Medulla oblongata (tissue), 1 donor: ENCODE measurements around the gene TK1.

Source experiments
- DNase-seq: peaks from one replicate; pipeline ENCODE4 v3.0.0-alpha.2; 2015; ENCODE audit errors: extremely low spot score

The TK1 gene, protein sequence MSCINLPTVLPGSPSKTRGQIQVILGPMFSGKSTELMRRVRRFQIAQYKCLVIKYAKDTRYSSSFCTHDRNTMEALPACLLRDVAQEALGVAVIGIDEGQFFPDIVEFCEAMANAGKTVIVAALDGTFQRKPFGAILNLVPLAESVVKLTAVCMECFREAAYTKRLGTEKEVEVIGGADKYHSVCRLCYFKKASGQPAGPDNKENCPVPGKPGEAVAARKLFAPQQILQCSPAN

DNA sequence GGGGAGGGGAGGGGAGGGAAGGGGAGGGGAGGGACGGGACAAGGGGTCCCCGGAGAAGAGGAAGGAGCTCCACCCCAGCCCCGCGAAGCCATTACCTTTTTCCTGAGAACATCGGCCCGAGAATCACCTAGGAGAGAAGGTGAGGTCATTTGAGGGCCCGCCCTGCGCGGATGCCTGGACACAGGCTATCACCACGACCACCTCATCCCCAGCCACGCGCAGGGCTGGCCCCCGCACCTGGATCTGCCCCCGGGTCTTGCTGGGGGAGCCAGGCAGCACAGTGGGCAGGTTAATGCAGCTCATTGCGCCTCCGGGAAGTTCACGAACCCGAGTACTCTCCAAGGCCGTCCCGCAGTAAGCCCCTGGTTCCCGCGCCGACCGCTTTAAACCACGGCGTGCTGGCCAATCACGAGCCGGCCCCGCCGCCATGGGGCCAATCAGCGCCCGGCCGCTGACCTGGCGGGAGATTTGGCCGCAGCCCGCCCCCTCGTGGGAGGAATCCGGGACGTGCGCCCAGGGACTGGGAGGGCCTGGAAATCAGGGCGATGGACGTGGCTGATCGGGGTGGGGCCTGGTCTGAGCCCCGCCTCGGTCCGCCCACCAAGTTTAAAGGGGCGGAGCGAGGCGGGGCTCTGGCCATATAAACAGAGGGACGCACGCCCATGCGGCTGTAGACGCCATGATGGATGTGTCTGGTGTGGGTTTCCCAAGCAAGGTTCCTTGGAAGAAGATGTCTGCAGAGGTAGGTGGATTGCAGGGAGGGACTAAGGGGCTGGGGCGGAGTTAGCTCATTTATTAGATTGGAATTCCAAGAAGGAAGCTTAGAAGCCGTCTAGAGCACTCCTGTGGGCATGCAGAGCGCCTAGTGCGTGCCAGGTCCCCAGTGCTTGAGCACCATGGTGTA is at the start of gene TK1, which contains the start of gene AFMID:
TSS of gene TK1 (minus strand) at position 361 of the 904 bp plus-strand sequence. CDS start at position 303, 58 bp downstream.
TSS of gene AFMID (plus strand) at position 671 of the 904 bp plus-strand sequence. CDS start at position 680, 9 bp downstream.
- DNase-seq, result peak; percentile 97

DNA sequence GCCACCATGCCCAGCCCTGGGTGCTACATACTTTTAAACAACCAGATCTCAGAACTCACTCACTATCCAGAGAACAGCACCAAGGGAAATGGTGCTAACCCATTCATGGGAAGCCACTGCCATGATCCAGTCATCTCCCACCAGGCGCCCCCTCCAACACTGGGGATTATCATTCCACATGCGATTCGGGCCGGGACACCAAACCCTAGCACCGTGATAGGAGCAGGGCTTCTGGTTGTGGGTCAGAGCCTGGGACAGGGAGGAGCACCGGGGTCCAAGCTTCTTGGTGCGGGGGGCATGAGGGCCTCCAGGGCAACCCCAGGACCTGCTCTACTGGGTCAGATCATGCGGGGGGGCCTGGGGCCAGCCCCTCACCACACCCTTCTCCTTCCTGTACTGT is 49.0 kb upstream of the TK1 start:
- no peak for DNase-seq

DNA sequence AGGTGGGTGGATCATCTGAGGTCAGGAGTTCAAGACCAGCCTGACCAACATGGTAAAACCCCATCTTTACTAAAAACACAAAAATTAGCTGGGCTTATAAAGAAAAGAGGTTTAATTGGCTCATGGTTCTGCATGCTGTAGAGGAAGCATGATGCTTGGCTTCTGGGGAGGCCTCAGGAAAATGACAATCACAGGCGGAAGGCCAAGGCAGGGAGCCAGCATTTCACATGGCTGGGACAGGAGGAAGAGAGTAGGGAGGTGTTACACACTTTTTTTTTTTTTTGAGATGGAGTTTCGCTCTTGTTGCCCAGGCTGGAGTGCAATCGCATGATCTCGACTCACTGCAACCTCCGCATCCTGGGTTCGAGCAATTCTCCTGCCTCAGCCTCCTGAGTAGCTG is 48.2 kb upstream of the TK1 start:
- DNase-seq, result peak; percentile 79

DNA sequence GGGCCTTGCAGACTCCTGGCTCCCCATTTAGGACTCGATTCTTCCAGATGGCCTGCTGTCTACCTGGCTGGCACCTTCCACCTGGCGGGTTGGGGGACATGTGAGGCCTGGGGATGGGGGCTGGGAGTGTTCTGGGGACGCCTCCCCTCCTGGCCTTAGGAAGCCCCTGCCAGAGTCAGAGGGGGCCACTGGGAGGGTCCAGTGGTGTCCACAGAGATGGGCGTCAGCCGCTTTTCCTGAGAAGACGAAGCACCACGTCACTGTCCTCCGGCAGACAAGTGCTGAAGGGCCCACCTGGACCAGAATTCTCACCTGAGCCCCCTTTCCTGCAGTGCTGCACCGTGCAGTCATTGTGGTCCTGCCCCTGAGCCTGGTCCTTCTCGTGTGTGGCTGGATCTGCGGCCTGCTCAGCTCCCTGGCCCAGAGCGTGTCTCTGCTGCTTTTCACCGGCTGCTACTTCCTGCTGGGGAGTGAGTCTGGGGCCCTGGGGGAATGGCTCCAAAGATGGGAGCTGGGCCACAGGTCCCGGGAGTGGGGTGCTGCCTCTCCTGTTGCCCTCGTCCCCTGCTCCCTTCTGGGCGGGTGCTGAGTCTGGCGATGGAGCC is 47.5 kb upstream of the TK1 start:
- no peak for DNase-seq

DNA sequence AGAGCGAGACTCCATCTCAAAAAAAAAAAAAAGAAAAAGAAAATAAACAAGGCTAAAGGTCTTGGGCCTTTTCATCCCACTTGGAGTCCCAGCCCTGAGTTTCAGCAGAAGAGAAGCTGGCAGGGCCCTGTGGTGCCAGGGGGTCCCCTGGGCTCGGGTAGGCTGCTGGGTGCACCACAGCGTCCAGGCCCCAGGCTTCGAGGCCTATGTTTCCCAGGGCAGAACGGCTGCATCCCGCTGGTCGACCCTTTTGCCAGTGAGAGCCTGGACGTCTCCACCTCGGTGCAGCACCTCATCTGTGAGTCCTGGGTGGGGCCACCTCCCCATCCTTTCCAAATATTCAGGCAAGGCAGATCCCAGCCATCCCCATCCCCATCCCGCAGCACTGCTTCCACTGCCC is 46.8 kb upstream of the TK1 start:
- no peak for DNase-seq

DNA sequence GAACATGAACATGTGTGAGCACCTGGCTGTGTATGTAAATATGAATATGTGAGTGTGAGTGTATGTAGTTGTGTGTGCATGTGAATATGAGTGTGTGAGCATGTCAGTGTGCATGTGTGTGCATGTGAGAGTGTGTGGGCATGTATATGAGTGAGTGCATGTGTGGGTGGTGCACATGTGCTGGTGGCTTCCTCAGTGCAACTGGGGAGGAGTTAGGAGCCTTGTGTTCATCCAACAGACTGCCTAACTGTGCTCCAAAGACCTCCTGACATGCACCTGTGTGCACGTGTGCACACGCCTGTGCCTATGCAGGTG is 46.0 kb upstream of the TK1 start:
- no peak for DNase-seq

DNA sequence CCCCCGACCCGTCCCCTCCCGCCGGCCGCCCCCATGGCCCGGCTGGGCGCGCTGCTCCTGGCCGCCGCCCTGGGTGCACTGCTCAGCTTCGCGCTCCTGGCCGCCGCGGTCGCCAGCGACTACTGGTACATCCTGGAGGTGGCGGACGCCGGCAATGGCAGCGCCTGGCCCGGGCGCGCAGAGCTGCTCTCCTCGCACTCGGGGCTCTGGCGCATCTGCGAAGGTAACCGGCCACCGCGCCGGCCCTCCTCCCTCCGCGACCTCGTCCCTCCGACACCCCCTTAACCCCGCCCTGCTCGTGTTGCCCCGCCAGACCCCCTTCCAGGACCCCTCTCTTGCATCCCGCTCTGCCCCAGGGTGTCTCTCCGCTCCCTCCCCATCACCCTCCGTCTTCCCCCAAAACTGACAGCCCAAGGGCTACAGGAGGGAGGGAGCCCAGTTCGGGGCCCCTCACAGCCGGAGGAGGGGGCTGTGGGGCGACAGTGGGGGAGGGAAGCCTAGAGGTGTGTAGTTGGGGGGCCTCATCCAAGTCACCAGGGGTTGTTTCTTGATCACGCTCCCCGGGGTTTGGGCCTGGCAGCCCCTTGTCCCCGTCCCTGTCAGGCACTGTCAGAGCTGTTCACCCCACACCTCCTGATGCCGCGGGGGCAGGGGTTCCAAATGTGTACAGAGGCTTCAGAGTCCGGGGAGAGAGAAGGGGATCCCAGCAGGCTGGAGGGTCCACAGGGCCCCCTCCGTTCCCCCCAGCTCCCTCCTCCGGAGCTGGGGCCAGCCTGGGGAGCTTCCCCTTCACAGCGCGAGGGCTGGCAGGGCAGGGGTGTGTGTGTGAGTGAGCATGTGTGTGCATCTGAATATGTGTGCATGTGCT is 45.4 kb upstream of the TK1 start:
- no peak for DNase-seq

DNA sequence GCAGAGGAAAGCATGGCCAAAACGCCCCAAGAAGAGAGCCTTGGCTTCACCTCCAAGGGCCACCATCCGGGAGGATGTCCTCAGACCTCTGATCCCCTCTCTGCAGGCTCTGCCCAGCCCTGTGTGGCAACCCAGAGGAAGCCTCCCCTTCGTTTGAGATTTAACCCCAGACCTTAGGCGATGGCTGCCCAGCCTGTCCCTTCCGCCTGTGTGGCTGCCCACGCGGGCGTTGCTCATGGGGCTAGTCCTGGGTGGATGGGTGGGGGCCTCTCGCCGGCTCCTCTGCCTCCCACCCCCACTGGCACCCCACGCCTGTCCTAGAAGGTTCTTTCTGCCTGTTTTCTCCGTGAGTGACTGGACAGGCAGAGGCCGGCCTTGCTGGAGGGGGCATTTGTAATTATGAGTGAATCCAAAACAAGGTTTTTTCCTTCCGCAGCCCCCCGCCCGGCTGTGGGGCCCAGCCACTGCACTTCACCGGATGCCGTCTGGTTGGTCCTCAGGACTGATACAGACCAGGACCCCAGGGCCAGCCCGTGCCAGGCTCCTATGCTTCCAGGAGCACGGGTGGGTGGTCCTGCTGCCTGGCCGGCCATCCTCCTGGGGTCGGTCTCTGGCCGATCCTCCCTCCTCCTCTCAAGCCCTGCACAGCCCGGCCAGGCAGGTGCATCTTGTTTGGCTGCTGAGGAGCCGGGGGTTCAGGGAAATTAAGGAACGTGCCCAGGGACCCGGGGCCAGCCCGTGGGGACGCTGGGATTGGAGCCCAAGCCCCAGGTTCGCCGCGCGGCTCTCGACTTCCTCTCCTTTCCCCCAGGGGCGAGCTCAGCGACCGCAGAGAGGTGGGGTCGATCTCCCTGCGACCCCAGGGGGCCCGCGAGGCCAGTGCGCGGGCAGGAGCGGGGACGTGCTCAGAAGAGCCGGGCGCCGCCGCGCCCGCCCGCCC is 44.4 kb upstream of the TK1 start, which contains the start of gene TMEM235:
TSS of gene TMEM235 (plus strand) at position 636 of the 940 bp plus-strand sequence. CDS start 393 bp downstream, outside the sequence.
- no peak for DNase-seq

DNA sequence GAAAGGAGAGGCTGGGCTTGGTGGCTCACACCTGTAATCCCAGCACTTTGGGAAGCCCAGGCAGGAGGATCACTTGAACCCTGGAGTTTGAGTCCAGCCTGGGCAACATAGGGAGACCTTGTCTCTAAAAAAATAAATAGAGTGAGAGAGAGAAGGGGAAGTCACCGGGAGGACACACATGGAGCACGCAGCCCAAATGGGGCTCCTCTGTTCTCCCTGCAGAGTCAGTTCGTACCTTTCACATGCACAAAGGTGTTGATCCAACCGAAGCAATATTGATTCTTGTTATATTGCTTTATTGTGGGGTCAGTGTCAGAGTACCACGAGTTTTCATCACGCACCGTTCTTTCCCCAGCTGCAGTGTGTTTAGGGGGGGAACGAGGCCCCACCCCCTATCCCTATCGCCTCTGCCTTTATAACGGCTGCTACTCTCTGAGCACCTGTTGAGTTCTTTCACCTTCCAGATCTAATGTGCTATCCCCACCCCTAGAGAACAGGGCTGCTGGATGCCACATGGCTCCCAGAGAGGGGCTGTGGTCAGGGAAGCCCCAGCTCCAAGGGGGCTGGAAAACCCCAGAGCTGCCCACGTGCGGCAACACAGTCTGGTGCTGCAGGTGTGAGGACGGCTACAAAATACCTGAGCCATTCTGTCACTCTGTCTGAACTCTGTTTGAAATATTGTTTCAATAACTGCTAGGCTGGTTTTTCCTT is 43.6 kb upstream of the TK1 start:
- DNase-seq, result no peak

DNA sequence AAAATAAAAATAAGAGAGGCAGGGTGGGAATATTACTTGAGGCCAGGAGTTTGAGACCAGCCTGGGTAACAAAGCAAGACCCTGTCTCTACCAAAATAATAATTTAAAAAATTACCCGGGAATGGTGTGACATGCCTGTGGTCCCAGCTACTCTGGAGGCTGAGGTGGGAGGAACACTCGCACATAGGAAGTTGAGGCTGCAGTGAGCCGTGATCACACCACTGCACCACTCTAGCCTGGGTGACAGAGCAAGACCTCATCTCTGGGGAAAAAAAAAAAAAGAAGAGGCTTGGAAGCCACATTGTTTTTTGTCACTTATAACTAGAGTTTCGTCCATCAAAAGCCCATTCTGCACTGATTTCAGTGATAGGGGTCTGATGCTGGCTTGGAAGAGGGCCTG is 41.3 kb upstream of the TK1 start:
- DNase-seq, result no peak

DNA sequence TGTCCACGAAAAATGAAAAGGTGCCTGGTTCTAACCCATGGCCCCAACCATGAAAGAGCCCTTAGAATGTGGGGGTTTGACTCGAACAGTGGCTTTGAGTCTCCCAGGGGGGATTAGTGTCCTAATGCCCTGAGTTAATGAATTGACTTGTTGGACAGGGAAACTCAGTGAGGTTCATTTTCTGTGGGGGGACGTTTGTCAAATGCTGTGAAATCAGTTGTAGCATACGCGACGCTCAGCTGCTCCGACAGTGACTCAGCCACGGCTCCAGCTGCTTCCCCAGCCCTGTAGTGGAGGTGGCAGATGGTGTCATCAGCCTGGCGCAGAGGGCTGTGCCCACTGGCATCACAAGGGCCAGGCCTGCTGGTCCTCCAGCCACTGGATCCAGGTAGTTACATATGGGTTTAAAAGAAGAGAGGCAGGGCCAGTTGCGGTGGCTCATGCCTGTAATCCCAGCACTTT is 40.6 kb upstream of the TK1 start:
- no peak for DNase-seq

DNA sequence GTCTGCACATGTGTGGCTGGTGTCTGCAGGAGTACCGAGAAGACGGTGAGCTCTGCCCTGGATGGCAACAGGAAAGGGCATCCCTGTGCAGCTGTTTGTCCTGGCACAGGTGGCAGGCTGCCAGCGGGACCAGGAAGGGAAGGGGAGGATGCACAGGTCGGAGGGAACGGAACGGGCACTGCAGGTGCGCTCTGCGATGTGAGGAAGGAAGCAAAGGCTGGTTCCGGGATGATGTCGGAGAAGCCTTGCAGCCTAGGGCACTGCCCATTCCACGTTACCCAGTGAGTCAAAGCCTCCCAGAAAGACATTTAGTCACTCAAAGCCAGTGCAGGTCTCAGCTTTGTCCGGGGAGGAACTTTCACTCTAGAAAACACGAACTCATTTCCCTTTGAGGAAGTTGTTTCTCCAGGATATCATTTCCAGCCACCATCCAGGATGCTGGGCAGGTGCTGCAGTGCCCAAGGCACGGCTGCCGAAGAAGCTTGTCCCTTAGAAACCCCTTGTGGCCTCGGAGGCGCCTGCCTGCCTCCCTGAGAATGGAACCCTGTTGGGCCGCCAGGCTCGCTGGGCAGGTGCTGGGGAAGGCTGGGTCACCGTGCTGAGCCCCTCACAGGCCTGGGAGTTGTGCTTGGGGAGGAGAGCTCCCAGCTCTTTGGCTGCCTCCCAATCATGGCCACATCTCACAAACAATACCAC is 40.1 kb upstream of the TK1 start:
- DNase-seq, result no peak

DNA sequence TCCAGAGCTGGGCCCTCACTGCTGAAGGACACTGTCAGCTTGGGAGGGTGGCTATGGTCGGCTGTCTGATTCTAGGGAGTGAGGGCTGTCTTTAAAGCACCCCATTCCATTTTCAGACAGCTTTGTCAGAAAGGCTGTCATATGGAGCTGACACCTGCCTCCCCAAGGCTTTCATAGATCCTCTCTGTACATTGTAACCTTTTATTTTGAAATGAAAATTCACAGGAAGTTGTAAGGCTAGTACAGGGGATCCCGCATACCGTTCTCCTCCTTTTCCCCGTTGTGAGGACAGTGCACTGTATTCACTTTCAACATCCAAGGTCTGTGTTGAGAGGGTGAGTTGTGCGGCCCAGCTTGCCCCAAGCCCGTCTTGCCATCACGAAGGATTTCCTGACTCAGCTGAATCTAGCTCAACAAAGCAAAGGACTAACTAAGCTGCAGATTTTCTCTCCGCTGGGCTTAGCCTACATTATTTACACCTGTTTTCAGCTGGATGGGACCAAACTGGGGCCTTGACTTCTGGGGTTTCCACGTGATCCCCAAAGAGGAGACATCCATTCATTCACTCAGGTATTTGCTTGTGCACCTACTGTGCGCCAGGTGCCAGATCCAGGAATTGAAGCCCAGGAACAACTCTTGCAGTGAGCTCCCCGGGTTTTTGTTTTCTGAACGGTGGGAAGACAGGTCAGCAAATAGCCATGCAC is 39.4 kb upstream of the TK1 start:
- DNase-seq, result no peak

DNA sequence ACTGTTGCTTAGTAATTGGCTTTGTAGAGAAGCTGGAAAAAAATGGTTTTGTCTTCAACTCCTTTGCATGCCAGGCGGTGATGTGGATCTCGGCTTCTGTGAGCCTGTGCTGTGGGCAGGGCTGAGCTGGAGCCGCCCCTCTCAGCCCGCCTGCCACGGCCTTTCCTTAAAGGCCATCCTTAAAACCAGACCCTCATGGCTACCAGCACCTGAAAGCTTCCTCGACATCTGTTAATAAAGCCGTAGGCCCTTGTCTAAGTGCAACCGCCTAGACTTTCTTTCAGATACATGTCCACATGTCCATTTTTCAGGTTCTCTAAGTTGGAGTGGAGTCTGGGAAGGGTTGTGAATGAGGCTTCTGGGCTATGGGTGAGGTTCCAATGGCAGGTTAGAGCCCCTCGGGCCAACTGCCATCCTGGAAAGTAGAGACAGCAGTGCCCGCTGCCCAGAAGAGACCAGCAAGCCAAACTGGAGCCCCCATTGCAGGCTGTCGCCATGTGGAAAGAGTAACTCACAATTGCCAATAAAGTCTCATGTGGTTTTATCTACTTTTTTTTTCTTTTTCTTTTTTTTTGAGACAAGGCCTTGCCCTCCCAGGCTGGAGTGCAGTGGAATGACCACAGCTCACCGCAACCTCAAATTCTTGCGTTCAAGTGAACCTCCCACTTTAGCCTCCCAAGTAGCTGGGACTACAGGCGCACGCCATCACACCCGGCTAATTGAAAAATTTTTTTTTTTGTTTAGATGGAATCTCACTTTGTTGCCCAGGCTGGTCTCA is 38.4 kb upstream of the TK1 start:
- no peak for DNase-seq

DNA sequence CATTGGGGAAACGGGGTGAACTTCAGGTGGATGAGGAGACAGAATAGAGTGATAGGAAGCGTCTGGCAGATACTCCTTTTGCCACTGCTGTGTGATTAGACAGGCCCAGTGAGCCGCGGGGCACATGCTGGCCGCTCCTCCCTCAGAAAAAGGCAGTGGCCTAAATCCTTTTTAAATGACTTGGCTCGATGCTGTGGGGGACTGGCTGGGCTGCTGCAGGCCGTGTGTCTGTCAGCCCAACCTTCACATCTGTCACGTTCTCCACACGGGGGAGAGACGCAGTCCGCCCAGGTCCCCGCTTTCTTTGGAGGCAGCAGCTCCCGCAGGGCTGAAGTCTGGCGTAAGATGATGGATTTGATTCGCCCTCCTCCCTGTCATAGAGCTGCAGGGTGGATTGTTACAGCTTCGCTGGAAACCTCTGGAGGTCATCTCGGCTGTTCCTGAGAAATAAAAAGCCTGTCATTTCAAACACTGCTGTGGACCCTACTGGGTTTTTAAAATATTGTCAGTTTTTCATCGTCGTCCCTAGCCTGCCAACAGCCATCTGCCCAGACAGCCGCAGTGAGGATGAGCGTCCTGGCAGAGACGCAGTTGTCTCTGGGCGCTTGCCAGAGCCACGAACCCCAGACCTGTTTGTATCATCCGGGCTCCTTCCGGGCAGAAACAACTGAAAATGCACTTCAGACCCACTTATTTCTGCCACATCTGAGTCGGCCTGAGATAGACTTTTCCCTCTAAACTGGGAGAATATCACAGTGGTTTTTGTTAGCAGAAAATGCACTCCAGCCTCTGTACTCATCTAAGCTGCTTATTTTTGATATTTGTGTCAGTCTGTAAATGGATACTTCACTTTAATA is 37.6 kb upstream of the TK1 start:
- no peak for DNase-seq

DNA sequence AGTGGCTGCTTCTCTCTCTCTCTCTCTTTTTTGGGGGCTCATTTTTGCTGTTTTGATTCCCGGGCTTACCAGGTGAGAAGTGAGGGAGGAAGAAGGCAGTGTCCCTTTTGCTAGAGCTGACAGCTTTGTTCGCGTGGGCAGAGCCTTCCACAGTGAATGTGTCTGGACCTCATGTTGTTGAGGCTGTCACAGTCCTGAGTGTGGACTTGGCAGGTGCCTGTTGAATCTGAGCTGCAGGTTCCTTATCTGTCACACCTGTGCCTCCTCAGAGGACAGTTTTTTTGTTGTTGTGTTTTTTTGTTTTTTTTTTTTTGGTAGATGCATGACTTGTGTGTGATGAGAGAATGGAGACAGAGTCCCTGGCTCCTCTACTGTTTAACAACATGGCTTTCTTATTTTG is 36.9 kb upstream of the TK1 start:
- DNase-seq, result no peak

DNA sequence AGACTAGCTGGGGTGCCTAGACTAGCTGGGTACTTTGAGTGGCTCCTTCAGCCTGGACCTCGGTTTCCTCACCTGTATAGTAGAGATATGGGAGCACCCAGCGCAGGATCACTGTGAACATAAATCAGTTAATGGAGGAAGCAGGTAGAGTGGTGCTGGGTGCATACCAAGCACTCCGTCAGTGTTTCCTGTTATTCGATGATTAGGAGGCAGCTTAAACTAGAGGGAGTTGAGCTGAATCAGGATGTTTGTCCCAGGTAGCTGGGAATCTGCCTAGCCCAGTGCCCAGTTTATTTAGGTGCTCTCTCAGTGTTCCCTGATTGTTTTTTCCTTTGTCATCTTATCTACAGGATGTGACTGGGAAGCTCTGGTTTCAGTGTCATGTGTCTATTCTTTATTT is 36.2 kb upstream of the TK1 start:
- DNase-seq, result no peak
